Thoracic aorta (tissue), 2 donors: ENCODE data around the gene ANKRD36C. TPM values are rescaled to one million over a fixed set of nuclear protein-coding genes. Genes with fewer than 3 reads are reported as not detected.
"Not testable (repeated sequence)": the region's sequence is repeated elsewhere in the genome, so short reads cannot be mapped to it uniquely, and the experiment has no call there.

Experiments
- ATAC-seq: fragments of 150-250 bp; one replicate; pipeline ENCODE4 v1.8.0; 2017; ENCODE audit warnings: low read depth; ENCODE audit not compliant: insufficient number of reproducible peaks, low FRiP score
- DNase-seq: peaks from one replicate; pipeline ENCODE4 v3.0.0-alpha.2; 2020; ENCODE audit warnings: low spot score
- H3K27ac ChIP-seq, 2 donors: fragments of 200-600 bp; sonication (generic); 1 replicate in 1 of 2; 2 replicates in 1 of 2; pipeline ENCODE4 v1.5.1; 2016; ENCODE audit warnings: mild to moderate bottlenecking in 2 of 2, moderate library complexity in 2 of 2
- H3K27me3 ChIP-seq: fragments of 200-600 bp; sonication (generic); replicated peaks from 2 replicates; pipeline ENCODE4 v1.6.0; 2016; ENCODE audit warnings: mild to moderate bottlenecking; ENCODE audit not compliant: insufficient read depth
- H3K36me3 ChIP-seq: fragments of 200-600 bp; sonication (generic); one replicate; pipeline ENCODE4 v1.5.1; 2016
- H3K4me1 ChIP-seq, 2 donors: fragments of 200-600 bp; sonication (generic); 1 replicate in 1 of 2; 2 replicates in 1 of 2; pipeline versions ENCODE4 v1.5.1 to v1.6.0; 2016; ENCODE audit warnings: low read depth in 2 of 2, mild to moderate bottlenecking in 1 of 2; ENCODE audit not compliant: control insufficient read depth in 1 of 2
- H3K4me3 ChIP-seq: fragments of 200-600 bp; sonication (generic); 2 replicates; pipeline ENCODE4 v1.5.1; 2016; ENCODE audit warnings: mild to moderate bottlenecking
- H3K9me3 ChIP-seq: fragments of 200-600 bp; sonication (generic); 2 replicates; pipeline ENCODE4 v1.5.1; 2016
- total RNA-seq, 2 donors: library from RNA; depleted of rRNA; stranded (reverse); fragments of >200 nt; gene quantifications; one replicate each; pipeline versions ENCODE4 v1.1.0 to v1.2.3, GENCODE V29; 2016
- TF ChIP-seq, protein P1 (sequence below): fragments of 200-600 bp; sonication (generic); IDR thresholded peaks from one replicate; pipeline ENCODE4 v1.5.1; 2019; ENCODE audit warnings: antibody characterized with exemption

ANKRD36C gene
- total RNA-seq, 2 donors from 2014 or later = 39.8 to 89.4 TPM

DNA sequence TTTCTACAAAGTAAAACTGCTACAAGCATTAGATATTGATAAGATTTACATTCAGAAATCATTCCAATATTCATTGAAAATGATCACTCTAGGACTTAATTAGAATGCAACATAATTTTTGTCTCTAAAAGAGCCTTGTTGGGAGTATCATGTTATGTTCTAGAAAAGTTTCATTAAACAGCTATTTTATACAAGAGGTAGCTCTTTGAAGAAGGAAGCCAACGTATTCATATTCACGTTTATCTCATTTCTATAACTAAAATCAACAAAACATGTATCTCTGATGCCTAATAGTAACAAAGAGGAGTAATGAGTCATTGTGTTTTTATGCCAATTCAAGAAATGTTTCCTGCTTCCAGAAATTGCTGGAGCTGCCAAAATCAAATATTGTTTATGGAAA lies 97.2 kb downstream of the ANKRD36C start:
- not testable (repeated sequence) for H3K4me3 ChIP-seq, H3K27me3 ChIP-seq, H3K4me1 ChIP-seq, DNase-seq, H3K9me3 ChIP-seq, H3K36me3 ChIP-seq, ATAC-seq, H3K27ac ChIP-seq

- H3K27me3 ChIP-seq, H3K36me3 ChIP-seq, ATAC-seq, H3K4me1 ChIP-seq, H3K27ac ChIP-seq, H3K4me3 ChIP-seq, DNase-seq, H3K9me3 ChIP-seq: not testable (repeated sequence)
Observed at GRCh38 chr2:95867929-95868328, 123.7 kb downstream of the ANKRD36C start.

- H3K9me3 ChIP-seq, DNase-seq, H3K27me3 ChIP-seq, H3K4me1 ChIP-seq, H3K27ac ChIP-seq, H3K36me3 ChIP-seq, H3K4me3 ChIP-seq, ATAC-seq: not testable (repeated sequence)
Observed at GRCh38 chr2:95867047-95867677, 124.5 kb downstream of the ANKRD36C start.

DNA sequence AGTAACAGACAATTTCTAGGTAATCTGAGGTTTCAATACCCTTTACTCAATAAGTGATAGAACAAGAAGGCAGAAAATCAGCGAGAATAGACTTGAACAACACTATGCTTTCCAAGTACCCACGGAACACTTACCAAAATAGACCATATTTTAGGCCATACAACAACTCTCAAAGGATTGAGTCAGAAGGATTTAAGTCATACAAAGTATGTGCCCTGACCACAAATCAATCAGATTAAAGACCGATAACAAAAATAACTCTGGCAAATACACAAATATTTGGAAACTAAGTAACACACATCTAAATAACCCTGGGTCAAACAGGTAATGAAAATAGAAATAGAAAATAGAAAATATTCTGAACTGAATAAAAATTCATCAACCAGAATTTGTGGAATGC lies 129.5 kb downstream of the ANKRD36C start:
- not testable (repeated sequence) for H3K27ac ChIP-seq, DNase-seq, ATAC-seq, H3K27me3 ChIP-seq, H3K36me3 ChIP-seq, H3K4me1 ChIP-seq, H3K9me3 ChIP-seq, H3K4me3 ChIP-seq

- peaks cover 21% of the 10 kb centered on the region for H3K36me3 ChIP-seq
- H3K9me3 ChIP-seq = no peaks in the 10 kb centered on the region
- ATAC-seq (no peak), DNase-seq (no peak)
- no peak overlapping the region for H3K4me3 ChIP-seq
- H3K27me3 ChIP-seq = no peaks in the 10 kb centered on the region
- TF ChIP-seq, protein P1, sequence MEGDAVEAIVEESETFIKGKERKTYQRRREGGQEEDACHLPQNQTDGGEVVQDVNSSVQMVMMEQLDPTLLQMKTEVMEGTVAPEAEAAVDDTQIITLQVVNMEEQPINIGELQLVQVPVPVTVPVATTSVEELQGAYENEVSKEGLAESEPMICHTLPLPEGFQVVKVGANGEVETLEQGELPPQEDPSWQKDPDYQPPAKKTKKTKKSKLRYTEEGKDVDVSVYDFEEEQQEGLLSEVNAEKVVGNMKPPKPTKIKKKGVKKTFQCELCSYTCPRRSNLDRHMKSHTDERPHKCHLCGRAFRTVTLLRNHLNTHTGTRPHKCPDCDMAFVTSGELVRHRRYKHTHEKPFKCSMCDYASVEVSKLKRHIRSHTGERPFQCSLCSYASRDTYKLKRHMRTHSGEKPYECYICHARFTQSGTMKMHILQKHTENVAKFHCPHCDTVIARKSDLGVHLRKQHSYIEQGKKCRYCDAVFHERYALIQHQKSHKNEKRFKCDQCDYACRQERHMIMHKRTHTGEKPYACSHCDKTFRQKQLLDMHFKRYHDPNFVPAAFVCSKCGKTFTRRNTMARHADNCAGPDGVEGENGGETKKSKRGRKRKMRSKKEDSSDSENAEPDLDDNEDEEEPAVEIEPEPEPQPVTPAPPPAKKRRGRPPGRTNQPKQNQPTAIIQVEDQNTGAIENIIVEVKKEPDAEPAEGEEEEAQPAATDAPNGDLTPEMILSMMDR = no peak
- H3K4me1 ChIP-seq = no peaks in the 10 kb centered on the region
- no peak overlapping the region for H3K27ac ChIP-seq
Observed at GRCh38 chr2:95836151-95836550, 155.5 kb downstream of the ANKRD36C start.

GRCh38 chr2:95834077-95835013 lies 157.3 kb downstream of the ANKRD36C start:
- peaks cover 35% of the 10 kb centered on the region for H3K36me3 ChIP-seq
- H3K4me1 ChIP-seq, H3K9me3 ChIP-seq, H3K27me3 ChIP-seq, H3K27ac ChIP-seq, DNase-seq, H3K4me3 ChIP-seq, ATAC-seq: not testable (repeated sequence)

DNA sequence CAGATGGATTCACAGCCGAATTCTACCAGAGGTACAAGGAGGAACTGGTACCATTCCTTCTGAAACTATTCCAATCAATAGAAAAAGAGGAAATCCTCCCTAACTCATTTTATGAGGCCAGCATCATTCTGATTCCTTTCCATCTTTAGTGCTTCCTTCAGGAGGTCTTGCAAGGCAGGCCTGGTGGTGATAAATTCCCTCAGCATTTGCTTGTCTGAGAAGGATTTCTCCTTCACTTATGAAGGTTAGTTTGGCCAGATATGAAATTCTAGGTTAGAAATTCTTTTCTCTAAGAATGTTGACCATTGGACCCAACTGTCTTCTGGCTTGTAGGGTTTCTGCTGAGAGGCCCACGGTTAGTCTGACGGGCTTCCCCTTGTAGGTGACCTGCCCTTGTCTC lies 167.4 kb downstream of the ANKRD36C start:
- DNase-seq, H3K27ac ChIP-seq, H3K4me1 ChIP-seq, ATAC-seq, H3K4me3 ChIP-seq, H3K36me3 ChIP-seq, H3K27me3 ChIP-seq: not testable (repeated sequence)
- peaks cover 61% of the 10 kb centered on the region for H3K9me3 ChIP-seq

DNA sequence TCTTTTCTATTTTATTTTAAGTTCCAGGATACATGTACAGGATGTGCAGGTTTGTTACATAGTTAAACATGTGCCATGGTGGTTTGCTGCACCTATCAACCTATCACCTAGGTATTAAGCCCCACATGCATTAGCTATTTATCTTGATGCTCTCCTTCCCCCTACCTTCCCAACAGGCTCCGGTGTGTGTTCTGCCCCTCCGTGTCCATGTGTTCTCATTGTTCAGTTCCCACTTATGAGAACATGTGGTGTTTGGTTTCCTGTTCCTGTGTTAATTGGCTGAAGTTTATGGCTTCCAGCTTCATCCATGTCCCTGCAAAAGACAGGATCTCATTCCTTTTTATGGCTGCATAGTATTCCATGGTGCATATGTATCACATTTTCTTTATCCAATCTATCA lies 174.1 kb downstream of the ANKRD36C start:
- not testable (repeated sequence) for H3K27me3 ChIP-seq, H3K4me1 ChIP-seq, H3K36me3 ChIP-seq, ATAC-seq, DNase-seq, H3K27ac ChIP-seq, H3K4me3 ChIP-seq
- peaks cover 48% of the 10 kb centered on the region for H3K9me3 ChIP-seq

DNA sequence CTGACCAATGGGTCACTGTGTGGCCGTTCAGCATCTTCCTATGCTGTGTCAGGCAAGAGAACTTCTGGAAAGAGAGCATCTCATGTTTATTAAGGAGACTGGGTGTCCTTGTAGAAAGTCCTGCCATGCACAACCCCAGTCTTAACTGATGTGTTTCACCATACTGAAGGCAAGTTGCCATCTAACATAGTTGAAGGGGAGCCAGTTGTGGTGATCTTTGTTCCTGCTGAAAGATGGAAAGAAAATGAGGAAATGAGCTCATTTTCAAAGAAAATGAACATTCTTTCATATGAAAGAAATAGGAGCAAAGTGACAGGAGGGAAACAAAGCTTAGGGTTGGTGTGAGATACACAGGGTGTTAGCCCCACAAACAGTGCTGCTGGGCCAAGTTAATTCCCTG lies 178.3 kb downstream of the ANKRD36C start:
- DNase-seq, H3K36me3 ChIP-seq, H3K27me3 ChIP-seq, ATAC-seq, H3K4me1 ChIP-seq, H3K4me3 ChIP-seq, H3K27ac ChIP-seq: not testable (repeated sequence)
- peaks cover 20% of the 10 kb centered on the region for H3K9me3 ChIP-seq
